CD4-positive, alpha-beta T cell treated with Interleukin-10 for 1 hour (primary cell): ENCODE measurements around the gene HSP90AA1.
A peak's percentile ranks its signal among the peaks of the same experiment; 100 is the strongest.
"Not testable (repeated sequence)": the region's sequence is repeated elsewhere in the genome, so short reads cannot be mapped to it uniquely, and the experiment has no call there.

Experiments used
- DNase-seq: peaks from one replicate; pipeline ENCODE4 v3.0.0-alpha.2; 2020

The HSP90AA1 gene

DNA sequence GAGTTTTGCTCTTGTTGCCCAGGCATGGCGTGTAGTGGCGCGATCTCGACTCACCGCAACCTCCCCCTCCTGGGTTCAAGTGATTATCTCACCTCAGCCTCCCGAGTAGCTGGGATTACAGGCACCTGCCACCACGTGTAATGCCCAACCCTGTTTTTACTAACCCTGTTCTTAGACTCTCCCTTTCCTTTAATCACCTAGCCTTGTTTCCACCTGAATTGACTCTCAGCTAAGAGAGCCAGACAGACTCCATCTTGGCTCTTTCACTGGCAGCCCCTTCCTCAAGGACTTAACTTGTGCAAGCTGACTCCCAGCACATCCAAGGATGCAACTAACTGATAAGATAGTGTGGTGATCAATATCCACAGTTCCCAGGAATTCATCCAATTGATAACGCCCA lies 22.3 kb downstream of the HSP90AA1 start:
- not testable (repeated sequence) for DNase-seq

DNA sequence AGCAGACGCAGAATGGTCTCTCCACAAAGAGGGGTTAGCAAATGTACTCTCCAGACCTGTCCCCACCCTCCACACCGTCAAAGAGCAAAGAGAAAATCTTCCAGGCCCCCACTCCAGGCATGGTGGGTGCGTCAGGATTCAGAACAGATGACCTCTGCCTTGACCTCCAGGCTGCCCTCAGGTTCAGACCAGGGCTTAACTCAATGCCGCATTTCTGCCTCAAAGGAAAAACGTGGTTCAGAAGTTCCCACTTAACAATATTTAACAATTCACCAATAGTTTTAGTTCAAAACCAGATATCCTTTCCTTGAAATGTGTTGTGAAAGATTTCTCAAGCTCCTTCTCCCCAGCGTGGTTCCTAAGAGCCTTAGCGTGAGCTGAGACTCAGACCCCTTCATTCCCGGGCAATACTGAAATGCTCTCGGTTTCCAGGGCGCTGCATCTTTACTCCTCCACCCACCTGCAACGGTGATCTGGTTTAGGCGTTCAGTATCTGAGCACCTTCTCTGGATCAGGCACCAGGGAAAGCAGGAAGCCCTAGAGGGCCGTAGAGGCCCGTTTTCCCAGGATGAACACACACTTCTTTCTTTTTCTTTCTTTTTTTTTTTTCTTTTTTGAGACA lies 22.9 kb downstream of the HSP90AA1 start:
- no peak for DNase-seq

DNA sequence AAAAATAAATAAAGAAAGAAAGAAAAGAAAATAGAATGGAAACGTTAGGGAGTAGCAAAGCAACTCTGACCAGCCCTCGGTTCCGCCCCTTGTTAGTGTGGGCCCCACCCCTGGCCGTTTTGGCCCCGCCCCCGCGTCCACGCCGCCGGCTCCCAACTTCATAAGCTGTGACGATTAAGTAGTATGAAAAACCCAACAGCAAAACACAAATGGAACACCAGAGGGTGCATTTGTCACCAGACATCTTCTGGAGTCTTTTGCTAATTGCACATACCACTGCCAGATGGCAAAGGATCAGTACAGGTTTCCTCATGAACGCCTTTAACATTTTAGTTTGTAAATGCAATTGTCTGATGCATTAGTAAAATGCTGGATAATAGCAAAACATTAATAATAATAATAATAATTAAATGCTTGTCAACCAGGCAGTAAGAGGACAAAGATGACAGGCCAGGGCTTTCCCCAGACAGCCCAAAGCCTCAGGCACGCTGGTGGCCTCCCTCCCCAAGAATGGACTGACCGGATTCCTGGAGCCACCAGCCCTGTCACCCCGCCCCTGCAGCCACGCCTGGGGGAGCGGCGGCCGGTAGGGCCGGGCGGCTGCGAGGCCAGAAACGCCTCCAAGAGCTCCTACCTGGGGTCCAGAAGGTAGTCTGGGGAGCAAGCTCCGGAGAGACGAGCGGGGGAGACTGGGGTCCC lies 23.6 kb downstream of the HSP90AA1 start:
- peak; percentile 87 for DNase-seq

DNA sequence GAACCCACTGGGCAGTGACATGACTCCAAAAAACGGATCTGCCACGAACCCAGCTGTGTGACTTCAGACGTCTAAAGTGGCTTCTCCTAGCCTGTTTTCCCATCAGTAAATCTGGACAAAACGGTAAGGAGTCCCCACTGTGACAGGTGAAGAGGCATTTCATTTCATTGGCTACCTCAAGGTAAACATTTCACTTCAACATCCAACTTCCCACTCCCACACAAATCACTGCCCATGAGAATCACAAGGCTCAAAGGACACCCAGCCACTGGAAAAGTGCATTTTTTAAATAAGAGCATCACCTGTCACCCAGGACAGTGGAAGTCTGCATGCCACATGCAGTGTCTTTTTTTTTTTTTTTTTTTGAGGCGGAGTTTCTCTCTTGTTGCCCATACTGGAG lies 27.9 kb downstream of the HSP90AA1 start:
- no peak for DNase-seq

DNA sequence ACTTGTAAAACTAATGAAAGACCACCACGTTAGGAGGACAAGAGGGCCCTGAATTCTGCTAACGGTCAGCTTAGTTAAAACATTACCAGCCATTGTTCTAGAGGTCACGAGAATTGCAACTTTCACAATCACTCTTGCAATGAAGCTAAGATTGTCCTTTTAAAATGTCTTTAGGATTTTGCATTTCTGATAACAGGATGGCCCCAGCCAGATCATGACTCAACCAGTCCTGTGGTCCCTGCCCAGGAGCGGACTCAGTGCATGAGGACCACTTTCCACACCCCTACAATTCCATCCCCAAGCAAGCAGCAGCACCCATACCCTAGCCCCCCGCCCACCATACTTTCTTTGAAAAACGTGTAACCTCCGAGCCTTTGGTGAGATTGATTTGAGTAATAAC lies 28.7 kb downstream of the HSP90AA1 start:
- no peak for DNase-seq

DNA sequence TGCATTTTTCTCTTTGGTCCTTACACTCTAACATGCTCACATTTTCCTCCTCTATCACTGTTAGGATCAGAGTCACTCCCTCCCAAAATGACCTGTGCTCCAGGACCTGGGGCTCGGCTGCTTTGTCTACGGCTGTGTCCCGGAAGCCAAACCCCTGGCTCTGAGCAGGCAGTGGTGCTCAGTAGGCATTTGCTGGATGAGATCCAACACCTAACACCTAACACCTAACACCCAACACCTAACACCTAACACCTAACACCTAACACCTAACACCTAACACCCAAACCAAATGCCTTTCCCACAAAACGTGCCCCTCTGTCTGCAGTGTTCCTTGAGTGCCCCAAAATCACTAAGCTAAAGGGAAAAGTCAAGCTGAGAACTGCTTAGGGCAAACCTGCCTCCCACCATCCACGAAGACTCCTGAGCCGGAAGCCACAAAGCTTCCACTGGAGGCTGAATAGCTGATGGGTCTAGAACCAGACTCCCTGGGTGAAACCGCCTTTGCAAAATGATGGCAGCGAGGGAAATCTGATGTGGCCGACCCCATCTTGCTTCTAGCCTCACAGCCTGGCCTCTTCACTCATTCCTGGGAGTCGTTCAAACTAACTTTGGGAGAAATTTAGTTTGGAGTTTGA lies 29.2 kb downstream of the HSP90AA1 start:
- no peak for DNase-seq

DNA sequence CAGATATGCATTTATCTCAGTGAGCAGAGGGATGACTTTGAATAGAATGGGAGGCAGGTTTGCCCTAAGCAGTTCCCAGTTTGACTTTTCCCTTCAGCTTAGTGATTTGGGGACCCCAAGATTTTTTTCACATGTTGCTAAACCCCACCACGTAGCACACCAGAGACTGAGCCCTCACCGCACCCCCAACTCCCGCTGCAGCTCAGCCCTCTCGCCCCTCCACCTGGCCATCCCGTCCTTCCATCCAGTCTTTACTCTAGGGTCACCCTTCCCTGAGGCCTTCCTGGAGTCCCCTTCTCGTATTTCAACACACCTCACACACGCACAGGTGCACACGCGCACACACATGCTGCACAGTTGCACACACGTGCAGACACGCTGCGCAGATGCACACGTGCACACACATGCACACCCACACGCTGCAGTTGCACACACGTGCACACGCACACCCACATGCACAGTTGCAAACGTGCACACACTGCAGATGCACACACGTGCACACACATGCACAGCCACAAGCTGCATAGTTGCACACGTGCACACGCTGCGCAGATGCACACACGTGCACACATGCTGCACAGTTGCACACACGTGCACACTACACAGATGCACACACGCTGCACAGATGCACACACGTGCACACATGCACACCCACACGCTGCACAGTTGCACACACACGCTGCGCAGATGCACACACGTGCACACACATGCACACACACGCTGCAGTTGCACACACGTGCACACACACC lies 30.0 kb downstream of the HSP90AA1 start:
- no peak for DNase-seq

DNA sequence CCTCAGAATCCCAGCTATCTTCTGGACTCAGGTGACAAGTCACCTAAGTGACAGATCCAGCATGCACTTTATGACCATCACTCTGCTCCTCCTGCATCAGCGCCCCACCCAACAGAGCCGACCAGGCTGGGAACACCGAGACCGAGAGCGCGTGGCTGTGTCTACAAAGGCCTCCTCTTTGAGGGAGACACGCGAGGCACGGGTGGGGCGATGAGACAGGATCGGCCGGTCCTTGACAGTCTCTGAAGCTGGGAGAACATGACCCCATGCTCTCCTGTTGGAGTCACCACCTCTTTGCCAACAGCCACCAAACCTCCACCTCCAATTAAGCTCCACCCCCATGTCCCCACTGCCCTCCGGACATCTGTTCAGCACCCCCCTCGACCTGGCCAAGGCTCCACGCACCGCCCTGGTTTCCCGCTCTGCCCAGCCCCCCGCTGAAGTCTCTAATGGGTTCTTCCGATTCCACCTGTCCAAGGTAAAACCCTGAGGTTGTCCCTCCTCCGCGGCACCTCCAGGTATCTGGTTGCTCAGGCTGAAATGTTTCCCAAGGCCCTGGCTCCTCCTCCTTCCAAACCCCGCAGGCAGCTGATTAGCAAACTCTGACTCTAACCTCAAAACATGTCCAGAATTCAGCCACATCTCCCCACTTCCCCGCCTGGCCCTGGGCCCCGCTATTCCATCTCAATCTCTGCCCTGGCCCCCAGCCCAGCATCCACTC lies 31.5 kb downstream of the HSP90AA1 start:
- no peak for DNase-seq

DNA sequence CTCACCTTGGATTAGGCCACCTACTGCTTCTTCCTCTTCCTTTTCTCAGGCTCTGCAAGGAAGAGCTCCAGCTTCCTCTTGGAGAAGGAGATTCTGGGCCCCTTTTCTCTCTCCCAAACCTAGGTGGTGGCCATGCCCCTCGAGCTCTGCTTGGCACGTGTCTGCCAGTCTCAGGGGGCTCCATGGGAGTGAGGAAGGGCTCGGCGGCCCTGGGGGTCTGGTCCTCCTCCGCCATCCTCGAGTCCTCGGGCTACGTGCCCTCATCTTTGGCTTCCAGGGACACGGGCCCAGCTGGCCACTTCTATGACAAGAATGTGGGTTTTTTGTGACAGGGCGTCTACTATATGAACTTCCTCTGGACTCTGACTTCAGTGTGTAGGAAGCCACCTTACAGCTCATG lies 34.3 kb downstream of the HSP90AA1 start:
- no peak for DNase-seq

DNA sequence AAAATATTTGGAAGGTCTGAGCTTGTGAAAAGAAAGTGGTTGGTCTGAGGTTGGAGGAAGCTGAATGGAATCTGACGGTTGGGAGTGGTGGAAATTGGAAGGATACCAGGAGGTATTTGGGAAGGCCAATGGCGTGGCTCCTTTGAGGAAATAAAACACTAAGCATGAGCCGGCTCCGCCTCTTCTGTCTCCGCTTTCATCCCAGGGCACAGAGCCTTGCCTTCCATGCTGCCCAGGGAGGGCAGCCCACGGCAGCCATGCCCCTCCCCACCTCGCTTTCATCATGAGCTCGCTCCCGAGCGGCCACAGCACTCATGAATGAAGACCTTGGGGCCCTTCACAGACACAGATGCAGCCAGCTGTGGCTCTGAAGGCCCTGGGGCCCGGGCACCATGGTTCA lies 36.2 kb downstream of the HSP90AA1 start:
- DNase-seq: no peak

DNA sequence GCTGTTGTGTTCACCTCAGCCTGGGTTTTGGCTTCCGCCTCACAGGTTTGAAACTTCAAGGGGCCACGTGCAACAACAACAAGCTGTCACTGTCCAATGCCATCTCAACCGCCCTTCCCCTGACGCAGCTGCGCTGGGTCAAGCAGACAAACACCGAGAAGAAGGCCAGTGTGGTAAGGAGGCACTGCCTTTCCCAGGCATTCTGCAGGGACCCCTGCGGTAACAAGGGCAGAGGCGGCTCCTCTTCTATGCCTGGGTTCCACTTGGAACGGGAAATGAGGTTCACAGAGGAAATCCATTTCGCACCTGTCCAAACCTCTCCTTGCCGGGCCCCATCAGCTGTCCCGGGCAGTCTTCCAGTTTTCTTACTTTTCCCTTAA lies 36.8 kb downstream of the HSP90AA1 start:
- no peak for DNase-seq

DNA sequence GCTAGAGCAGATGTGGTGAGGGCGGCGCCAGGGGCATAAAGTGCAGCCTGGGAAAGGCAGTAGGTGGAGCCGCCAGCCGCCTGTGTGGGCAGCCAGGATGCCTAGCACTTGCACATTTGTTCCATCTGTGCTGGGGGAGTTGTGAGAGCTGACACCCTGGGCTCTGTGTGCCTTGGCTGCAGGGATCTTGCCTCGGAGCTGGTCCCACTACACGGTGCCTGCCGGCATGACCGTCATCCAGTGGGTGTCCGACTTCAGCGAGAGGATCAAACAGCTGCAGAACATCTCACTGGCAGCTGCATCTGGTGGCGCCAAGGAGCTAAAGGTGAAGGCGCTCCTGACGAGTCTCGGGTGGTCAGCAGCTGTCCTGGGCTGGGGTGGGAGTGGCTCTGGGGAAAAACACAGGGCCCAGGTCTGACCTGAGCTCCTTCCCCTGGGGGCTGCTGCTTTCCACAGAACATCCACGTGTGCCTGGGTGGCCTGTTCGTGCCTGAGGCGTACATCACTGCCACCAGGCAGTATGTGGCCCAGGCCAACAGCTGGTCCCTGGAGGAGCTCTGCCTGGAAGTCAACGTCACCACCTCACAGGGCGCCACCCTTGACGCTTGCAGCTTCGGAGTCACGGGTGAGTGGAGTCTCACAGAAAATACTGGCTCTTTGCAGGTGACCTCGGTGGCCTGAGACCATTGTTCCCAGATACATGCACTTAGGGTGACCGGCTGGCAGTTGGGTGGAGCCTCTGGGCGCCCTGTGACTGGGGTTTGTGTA lies 37.4 kb downstream of the HSP90AA1 start:
- DNase-seq: no peak

DNA sequence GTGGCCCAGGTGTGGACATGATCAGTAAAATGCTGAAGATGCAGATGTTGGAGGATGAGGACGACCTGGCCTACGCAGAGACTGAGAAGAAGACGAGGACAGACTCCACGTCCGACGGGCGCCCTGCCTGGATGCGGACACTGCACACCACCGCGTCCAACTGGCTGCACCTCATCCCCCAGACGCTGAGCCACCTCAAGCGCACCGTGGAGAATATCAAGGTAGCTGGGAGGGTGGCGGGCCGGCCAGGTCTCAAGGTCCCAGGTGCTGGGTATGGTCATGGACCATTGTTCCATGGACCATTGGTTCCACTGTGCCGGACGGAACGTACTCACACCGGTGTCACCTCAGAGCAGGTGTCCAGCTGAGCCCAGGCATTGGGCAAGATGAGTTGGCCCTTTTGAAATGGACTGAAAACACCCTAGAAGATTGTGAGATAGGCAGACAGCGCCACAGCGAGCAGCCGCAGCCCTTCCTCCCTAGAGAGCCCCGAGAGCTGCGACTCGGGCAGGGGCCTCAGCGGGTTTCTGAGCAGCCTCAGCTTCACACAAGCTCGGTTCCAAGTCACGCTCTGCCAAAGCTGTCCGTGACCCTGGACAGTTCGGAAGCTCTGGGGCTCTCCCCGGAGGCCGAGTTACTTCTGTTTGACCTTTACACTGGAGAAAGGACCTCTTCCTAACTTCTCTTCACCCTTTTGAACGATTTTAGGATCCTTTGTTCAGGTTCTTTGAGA lies 38.9 kb downstream of the HSP90AA1 start:
- no peak for DNase-seq

DNA sequence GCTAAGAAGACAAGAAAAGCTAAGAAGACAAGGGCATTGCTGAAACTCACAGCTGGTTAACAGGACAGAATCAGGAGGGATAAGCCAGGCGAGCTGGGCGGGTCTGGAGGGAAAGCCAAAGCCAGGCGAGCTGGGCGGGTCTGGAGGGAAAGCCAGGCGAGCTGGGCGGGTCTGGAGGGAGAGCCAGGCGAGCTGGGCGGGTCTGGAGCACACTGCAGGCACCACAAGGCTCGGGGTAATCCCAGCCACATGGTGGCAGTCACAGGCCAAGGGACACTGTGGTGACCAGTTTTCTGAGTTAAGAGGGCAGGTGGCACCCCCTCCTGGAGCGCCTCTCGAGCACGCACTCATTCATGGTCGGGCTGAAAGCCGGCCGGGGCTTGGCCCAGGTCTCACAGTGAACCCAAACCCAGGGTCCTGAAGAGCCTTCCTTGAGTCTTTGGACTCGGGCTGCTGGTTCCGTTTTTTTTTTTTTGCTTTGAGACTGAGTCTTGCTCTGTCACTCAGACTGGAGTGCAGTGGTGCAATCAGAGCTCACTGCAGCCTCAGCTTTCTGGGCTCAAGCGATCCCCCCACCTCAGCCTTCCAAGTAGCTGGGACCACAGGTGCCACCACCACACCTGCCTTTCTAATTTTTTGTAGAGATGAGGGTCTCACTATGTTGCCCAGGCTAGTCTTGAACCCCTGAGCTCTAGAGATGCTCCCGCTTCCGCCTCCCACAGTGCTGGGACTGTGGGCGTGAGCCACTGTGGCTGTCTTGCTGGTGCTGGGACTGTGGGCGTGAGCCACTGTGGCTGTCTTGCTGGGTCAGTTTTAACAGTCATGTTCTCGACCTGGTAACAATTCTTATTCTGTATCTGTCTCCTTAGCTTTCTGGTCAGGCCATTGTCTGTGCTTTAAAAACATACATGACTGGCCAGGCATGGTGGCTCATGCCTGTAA lies 40.2 kb downstream of the HSP90AA1 start:
- peak; percentile 28 for DNase-seq

DNA sequence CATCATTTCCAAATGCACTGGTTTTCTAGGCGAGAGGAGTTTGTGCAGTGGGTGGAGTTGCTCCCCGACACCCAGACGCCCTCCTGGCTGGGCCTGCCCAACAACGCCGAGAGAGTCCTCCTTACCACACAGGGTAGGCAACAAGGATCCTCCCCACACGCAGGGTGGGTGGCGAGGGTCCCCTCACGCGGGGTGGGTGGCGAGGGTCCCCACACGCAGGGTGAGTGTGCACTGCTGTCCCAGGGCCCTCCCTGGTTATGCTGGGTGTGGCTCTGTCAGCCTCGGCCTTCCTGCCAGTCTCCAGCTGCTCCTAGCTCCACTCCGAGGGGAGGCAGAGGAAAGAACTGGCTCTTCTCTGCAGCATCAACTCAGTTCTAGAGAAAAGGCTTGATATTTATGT lies 42.3 kb downstream of the HSP90AA1 start:
- DNase-seq: no peak

DNA sequence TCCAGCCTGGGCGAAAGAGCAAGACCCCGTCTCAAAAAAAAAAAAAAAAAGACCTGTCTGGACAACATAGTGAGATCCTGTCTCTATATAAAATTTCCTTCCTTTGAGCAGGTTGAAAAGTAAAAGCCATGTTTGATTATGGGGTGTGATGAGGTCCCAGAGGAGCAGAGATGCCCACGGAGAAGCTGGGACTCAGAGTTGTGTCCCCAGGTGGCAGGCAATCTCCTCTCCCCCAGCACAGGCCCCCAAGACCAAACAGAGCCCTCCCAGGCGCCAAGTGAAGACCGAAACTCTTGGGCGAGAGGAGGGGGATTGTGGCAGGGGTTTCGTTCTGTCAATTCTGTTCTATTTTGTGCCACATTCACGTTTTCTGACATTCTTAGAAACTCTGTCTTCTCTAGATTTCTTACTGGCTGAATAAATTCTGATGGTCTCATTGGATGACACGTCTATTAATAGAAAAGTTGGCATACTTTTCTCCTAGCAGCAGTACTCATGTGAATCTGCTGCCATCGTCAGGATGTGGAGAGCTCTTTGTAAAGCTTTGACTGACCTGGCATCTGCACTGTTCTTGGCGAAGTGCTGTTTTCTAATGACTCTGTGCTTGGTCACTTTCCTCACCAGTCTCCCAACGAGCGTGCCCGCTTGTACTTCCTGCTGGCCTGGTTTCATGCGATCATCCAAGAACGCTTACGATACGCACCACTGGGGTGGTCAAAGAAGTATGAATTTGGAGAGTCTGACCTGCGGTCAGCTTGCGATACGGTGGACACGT lies 43.4 kb downstream of the HSP90AA1 start:
- no peak for DNase-seq

DNA sequence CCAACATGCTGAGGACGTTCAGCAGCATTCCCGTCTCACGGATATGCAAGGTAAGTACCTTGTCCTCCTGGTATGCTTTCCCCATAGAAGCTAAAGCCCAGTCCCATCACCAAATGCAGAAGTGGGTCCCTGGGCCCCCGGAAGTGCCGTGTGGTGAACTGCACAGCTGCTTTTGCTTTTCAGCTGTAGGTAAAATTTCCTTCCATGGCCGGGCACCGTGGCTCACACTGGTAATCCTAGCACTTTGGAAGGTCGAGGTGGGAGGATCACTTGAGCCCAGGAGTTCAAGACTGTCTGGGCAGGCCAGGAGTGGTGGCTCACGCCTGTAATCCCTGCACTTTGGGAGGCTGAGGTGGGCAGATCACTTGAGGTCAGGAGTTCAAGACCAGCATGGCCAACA lies 44.1 kb downstream of the HSP90AA1 start:
- no peak for DNase-seq

DNA sequence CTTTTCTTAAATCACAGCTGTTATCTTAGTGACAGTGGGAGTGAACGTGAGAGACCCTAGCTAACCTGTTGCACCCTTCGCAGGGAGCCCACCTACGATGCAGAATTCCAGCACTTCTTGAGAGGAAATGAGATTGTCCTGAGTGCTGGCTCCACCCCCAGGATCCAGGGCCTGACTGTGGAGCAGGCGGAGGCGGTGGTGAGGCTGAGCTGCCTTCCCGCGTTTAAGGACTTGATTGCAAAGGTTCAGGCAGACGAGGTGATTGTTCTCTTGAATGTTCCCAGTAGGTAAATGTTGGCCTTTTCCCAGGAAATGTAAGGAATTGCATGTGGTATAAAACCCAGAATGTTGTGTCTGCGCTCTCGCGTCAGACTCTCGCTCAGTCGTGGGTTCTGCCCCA lies 46.7 kb downstream of the HSP90AA1 start:
- no peak for DNase-seq

DNA sequence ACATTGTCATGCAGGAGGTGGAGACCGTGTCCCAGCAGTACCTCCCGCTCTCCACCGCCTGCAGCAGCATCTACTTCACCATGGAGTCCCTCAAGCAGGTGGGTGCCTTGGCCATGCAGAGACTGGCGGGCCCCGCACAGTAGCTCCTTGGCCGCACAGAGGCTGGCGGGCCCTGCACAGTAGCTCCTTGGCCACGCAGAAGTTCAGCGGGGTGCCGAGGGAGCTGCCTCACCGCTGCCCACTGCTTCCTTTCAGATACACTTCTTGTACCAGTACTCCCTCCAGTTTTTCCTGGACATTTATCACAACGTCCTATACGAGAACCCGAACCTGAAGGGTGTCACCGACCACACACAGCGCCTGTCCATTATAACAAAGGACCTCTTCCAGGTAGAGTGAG lies 47.7 kb downstream of the HSP90AA1 start:
- no peak for DNase-seq

DNA sequence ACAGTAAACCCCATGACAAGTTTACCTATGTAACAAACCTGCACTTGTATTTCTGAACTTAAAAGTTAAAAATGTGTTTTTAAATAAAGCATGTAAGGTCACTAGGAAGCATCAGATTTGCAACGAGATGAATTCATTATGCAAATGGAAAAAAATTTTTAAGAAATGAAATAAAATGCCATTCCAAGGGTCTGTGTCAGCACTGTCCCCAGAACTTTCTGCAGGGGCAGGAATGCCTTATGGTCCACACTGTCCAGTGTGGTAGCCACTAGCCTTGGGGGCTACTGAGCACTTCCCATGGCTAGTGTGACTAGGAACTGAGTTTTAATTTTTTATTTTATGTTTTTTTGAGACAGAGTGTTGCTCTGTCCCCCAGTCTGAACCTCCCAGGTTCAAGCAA lies 49.2 kb downstream of the HSP90AA1 start:
- DNase-seq: no peak
